ENCODE results near the gene STAG2.

- TF ChIP-seq CTCF (conservative IDR thresholded peaks at IDR 0.05) (no peak), ZFX (IDR thresholded peaks at IDR 0.05) (no peak)
Observed at GRCh38 chrX:123965712-123966111, 4.2 kb downstream of the STAG2 start.
